ENCODE data around the gene PPP2R2C.

- TF ChIP-seq EZH2 (IDR thresholded peaks at IDR 0.05; ENCODE audit: insufficient read depth, poor library complexity, severe bottlenecking) (no peak), EZH2phosphoT487 (IDR thresholded peaks at IDR 0.05; ENCODE audit: insufficient read depth, low read depth) (no peak)
These were observed 118.3 kb downstream of the PPP2R2C start for GRCh38 chr4:6354119-6354518.
